Renal cortical epithelial cell (primary cell): ENCODE measurements around the gene PLXNA4. TPM values are rescaled to one million over a fixed set of nuclear protein-coding genes. Genes with fewer than 3 reads are reported as not detected.

Source experiments
- DNase-seq: peaks from one replicate; pipeline ENCODE4 v3.0.0-alpha.2; 2011; ENCODE audit warnings: low read depth
- total RNA-seq: library from RNA; depleted of rRNA; stranded (reverse); fragments of >200 nt; gene quantifications from 2 replicates; pipeline ENCODE4 v1.2.3, GENCODE V29; 2014

PLXNA4 gene
- total RNA-seq, 1 donor from 2014 or later, result 0.05 TPM

- DNase-seq, result no peak
These were observed 39.4 kb downstream of the PLXNA4 start for GRCh38 chr7:132536654-132537395.

GRCh38 chr7:132533916-132534315 lies 42.4 kb downstream of the PLXNA4 start:
- no peak for DNase-seq

DNA sequence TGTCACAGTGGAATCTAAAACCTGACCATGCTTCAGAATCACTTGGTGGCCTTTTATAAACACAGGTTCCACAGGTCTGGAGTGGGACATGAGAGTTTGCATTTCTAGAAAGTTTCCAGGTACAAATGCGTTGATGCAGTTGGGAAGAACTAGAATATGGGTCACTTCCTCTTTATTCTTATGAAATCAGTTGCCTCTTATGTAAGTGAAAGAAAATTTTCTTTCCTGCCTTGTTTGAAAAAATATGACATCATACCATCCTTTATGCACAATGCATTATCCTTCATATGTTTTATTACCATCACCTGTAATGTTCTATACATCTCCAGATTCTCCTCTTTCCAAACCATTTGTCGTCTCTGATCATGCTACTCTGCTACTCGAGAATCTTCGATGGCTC lies 44.0 kb downstream of the PLXNA4 start:
- no peak for DNase-seq

GRCh38 chr7:132531562-132531961 lies 44.7 kb downstream of the PLXNA4 start:
- no peak for DNase-seq

DNA sequence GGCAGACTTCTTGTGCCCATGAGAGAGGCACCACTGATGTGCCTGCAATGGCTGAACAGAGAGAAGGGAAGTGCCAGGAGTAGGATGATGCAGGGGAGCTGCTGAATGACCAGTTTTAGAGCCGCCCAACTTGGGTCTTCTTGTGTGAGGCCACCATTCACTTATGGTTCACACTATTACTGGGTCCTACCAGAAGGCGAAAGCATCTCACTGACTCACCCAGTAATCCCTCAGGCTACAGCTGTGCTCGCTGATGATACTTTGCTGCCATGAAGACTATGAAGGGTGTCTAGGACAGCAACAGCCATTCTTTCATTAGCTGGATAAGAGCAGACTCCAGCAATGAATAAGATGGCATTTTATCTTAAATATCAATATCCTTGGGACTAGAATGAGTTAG lies 47.6 kb downstream of the PLXNA4 start:
- DNase-seq, result no peak

GRCh38 chr7:132527467-132528410 lies 48.5 kb downstream of the PLXNA4 start:
- no peak for DNase-seq

- no peak for DNase-seq
These were observed 50.0 kb downstream of the PLXNA4 start for GRCh38 chr7:132526111-132526740.

DNA sequence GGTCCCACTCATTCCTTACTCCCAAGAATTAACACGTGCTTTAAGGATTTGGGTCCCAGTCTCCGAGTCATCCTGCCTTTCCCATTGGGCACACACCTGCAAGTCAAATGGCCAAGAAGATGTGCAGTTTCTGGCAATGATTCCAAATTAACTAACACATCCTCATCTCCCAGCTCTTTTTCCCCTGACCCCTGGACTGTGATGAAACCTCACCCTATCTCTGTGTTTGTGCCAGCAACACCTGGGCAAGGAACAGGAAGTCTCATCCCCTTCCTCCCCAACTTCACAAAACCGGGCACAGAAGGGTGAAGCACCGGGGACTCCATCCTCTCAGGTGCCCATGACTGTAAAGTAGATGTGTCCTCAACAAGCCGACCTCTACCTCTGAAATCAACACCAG lies 54.8 kb downstream of the PLXNA4 start:
- DNase-seq, result no peak

- no peak for DNase-seq
These were observed 55.5 kb downstream of the PLXNA4 start for GRCh38 chr7:132520591-132521280.

DNA sequence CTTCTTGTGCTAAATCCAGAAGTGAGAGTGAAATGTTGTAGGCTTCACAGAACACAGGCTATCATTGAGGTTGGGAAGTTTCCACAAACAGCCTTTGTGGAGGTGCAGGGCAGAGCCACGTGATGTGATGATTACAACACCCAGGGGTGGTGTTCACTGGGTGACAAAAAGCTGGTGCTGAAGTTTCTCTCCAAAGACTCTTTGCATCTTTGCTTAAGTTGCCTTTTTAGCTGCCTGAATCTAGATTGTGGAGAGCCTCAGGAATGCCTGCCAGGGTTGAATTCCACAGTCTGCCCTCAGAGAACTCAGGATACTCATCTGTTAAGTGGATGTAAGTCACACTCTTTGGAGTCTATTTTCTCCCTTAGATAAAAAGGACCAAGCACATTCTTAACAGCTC lies 56.3 kb downstream of the PLXNA4 start:
- no peak for DNase-seq

GRCh38 chr7:132518839-132519173 lies 57.5 kb downstream of the PLXNA4 start:
- DNase-seq, result no peak

DNA sequence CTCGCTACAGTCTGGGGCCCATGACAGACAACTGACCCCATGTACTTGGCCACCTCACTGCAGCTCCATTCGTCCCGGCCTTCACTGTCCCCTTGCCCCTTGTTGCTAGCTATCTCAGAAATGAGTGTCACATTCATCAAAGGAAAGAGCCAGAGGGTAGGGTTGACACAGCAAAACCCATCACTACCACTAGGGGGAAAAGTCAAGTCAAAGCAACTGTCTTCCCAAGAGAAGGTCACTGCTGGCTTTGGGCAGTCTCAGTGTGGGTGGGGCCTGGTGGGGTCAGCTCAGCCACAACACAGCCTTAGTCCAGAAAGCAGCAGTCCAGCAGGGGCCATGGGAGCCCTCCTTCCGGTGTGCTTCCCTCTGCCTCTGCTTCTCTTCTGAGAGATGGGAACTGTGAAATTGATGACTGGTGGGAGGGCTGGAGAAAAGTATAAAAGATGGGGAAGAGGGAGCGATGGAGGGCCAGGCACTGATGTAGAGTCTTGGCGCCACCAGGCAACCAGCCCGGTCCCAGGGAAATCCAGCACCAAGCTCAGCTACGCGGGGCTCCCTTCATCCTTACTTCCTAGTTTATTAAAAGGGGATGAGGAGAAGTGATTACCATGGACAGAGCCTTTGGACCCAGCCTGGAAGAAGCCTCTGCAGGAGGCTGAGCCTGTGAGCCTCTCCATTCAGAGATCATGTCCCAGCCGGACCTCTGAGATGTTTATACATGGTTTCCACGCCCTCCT lies 58.0 kb downstream of the PLXNA4 start:
- no peak for DNase-seq

- DNase-seq, result peak; percentile 26
These were observed 60.0 kb downstream of the PLXNA4 start for GRCh38 chr7:132516042-132516840.

GRCh38 chr7:132515181-132515580 lies 61.1 kb downstream of the PLXNA4 start:
- DNase-seq, result no peak

- DNase-seq, result no peak
These were observed 61.8 kb downstream of the PLXNA4 start for GRCh38 chr7:132514430-132514829.

- DNase-seq, result no peak
These were observed 64.3 kb downstream of the PLXNA4 start for GRCh38 chr7:132511921-132512320.

DNA sequence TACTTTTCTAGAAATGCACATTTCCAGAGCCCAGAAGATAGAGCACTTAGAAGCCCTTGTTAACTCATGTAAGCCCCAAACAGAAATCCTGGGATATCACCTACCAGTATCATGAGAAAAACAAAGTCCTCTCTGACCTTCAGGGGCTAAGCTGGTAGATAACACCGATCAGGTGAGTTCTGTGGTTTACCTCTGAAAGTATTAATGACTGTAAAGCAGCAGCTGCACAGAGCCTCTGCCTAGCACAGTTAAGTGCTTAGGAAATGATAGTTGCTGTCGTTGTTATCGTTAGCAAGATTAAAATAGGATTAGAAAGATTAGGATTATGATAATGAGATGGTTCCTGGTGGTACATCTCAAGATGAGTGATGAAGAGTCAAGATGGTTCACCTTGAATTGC lies 64.9 kb downstream of the PLXNA4 start:
- no peak for DNase-seq

GRCh38 chr7:132509643-132510042 lies 66.6 kb downstream of the PLXNA4 start:
- DNase-seq, result no peak

- no peak for DNase-seq
These were observed 67.4 kb downstream of the PLXNA4 start for GRCh38 chr7:132508724-132509353.

GRCh38 chr7:132504852-132505251 lies 71.4 kb downstream of the PLXNA4 start:
- no peak for DNase-seq
